Osteoblast (primary cell): Measurements from ENCODE around the gene C4B. TPM values are rescaled to one million over a fixed set of nuclear protein-coding genes. Genes with fewer than 3 reads are reported as not detected.
"Not testable (repeated sequence)": the region's sequence is repeated elsewhere in the genome, so short reads cannot be mapped to it uniquely, and the experiment has no call there.

Experiments used
- DNase-seq: peaks from one replicate; pipeline ENCODE4 v3.0.0; 2011; ENCODE audit warnings: low spot score, mixed read lengths; ENCODE audit not compliant: insufficient read length; ENCODE audit errors: missing footprints
- H2AFZ ChIP-seq: 2 replicates; pipeline ENCODE4 v1.6.0; 2011; ENCODE audit warnings: mild to moderate bottlenecking, low read length
- H3K27ac ChIP-seq: 2 replicates; pipeline ENCODE4 v1.5.1; 2011; ENCODE audit warnings: mild to moderate bottlenecking, low read depth, low read length, moderate library complexity
- H3K27me3 ChIP-seq: 2 replicates; pipeline ENCODE4 v1.6.0; 2012; ENCODE audit warnings: mild to moderate bottlenecking, control low read depth, inconsistent platforms, low read length, moderate library complexity; ENCODE audit not compliant: insufficient read depth
- H3K36me3 ChIP-seq: 2 replicates; pipeline ENCODE4 v1.5.1; 2011; ENCODE audit warnings: mild to moderate bottlenecking, low read length, control low read depth, moderate library complexity; ENCODE audit not compliant: insufficient read depth
- H3K4me1 ChIP-seq: 2 replicates; pipeline ENCODE4 v1.5.1; 2011; ENCODE audit warnings: mild to moderate bottlenecking, low read length, control low read depth, moderate library complexity; ENCODE audit not compliant: insufficient read depth
- H3K4me2 ChIP-seq: 2 replicates; pipeline ENCODE4 v1.6.0; 2011; ENCODE audit warnings: mild to moderate bottlenecking, low read length; ENCODE audit not compliant: insufficient read depth
- H3K4me3 ChIP-seq: fragments of 200-600 bp; sonication (generic); 3 replicates; pipeline ENCODE4 v1.5.1; 2012; ENCODE audit warnings: mild to moderate bottlenecking, low read length, inconsistent platforms; ENCODE audit not compliant: insufficient read depth
- H3K79me2 ChIP-seq: 2 replicates; pipeline ENCODE4 v1.6.0; 2012; ENCODE audit warnings: mild to moderate bottlenecking, low read length, control low read depth, inconsistent platforms; ENCODE audit not compliant: insufficient read depth
- H3K9me3 ChIP-seq: 2 replicates; pipeline ENCODE4 v1.5.1; 2011; ENCODE audit warnings: low read depth, low read length, control low read depth
- H4K20me1 ChIP-seq: 2 replicates; pipeline ENCODE4 v1.6.0; 2012; ENCODE audit warnings: mild to moderate bottlenecking, low read length, control low read depth; ENCODE audit not compliant: insufficient read depth
- CTCF ChIP-seq: IDR thresholded peaks from 2 replicates; pipeline ENCODE4 v1.5.1; 2011; ENCODE audit warnings: mild to moderate bottlenecking, low read depth, low read length, moderate library complexity; ENCODE audit errors: extremely low read depth
- total RNA-seq: library from RNA; depleted of rRNA; stranded (reverse); fragments of >200 nt; gene quantifications from 2 replicates; pipeline ENCODE4 v1.2.3, GENCODE V29; 2012

Gene C4B
- total RNA-seq, 1 donor: 6.5 TPM

DNA sequence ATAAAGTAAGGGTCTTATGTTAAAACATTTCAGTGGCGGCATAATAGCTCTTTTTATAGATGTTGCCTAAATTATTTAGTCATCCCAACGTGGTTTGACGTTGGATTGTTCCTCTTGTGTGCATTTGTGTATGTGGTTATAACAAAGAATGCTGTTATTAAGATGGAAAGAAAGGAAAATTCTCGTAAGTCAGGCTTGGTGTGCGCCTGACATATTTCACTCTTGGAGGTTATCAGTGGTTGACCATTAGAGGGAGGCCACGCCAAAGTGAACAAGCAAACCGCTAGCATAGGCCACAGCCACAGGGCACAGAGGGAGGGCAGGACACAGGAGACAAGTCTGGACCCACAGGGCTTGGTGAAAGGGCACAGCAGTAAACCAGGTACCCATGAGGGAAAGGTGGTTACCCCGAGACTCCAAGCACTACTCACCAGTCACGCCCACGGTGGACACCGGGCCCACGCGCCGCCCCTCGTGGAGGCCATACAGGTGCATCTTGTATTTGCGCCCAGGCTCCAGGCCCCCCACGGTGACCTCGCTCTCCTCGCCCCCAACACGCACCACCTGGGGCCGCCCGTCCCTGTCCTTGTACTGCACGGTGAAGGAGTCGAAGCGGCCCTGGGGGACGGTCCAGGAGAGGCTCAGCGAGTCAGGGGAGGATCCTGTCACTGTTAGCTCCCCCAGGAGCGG is 46.5 kb downstream of the C4B start:
- no peaks in the 10 kb centered on the region for H3K9me3 ChIP-seq
- no peak overlapping the region for H2AFZ ChIP-seq
- H3K27ac ChIP-seq: no peak overlapping the region
- no peak for DNase-seq
- H4K20me1 ChIP-seq: no peaks in the 10 kb centered on the region
- no peak for TF ChIP-seq CTCF
- H3K27me3 ChIP-seq: peaks cover 25% of the 10 kb centered on the region
- H3K4me1 ChIP-seq: peaks cover 9% of the 10 kb centered on the region
- H3K79me2 ChIP-seq: no peaks in the 10 kb centered on the region
- no peak overlapping the region for H3K4me3 ChIP-seq
- no peaks in the 10 kb centered on the region for H3K36me3 ChIP-seq
- no peak overlapping the region for H3K4me2 ChIP-seq

DNA sequence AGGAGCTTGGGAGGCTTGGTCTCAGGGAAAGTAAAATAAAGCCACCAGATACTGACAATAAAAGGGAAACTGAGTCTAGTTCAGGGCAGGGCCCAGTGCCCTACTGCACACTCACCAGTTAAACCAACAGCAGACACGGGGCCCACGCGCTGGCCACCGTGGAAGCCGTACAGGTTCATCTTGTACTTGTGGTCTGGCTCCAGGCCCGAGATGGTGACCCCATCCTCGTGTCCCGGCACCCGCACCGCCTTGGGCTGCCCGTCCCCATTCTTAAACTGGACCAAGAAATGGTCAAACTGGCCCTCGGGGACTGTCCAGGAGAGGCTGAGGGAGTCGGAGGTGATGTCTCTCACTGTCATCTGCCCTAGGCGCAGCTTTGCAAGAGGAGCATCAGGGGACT is 50.1 kb downstream of the C4B start:
- H3K79me2 ChIP-seq: no peaks in the 10 kb centered on the region
- H3K4me2 ChIP-seq: no peak overlapping the region
- no peaks in the 10 kb centered on the region for H4K20me1 ChIP-seq
- peaks cover 14% of the 10 kb centered on the region for H3K27me3 ChIP-seq
- no peak for TF ChIP-seq CTCF
- DNase-seq: no peak
- H3K4me3 ChIP-seq: no peak overlapping the region
- H2AFZ ChIP-seq: no peak overlapping the region
- H3K4me1 ChIP-seq: no peaks in the 10 kb centered on the region
- no peak overlapping the region for H3K27ac ChIP-seq
- no peaks in the 10 kb centered on the region for H3K36me3 ChIP-seq
- no peaks in the 10 kb centered on the region for H3K9me3 ChIP-seq

DNA sequence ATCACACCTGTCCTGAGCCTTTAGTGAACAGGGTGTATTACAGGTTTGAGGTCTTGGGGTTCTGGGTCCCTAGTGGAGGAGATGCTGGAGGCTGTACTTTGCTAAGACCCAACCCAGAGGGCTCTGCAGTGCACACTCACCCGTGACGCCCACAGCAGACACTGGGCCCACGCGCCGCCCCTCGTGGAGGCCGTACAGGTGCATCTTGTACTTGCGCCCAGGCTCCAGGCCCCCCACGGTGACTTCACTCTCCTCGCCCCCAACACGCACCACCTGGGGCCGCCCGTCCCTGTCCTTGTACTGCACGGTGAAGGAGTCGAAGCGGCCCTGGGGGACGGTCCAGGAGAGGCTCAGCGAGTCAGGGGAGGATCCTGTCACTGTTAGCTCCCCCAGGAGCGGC is 52.9 kb downstream of the C4B start:
- not testable (repeated sequence) for H3K4me3 ChIP-seq, DNase-seq, H3K9me3 ChIP-seq, H3K27ac ChIP-seq, H3K36me3 ChIP-seq, H4K20me1 ChIP-seq, H3K4me1 ChIP-seq, H2AFZ ChIP-seq, H3K4me2 ChIP-seq, H3K79me2 ChIP-seq
- H3K27me3 ChIP-seq: peaks cover 23% of the 10 kb centered on the region

DNA sequence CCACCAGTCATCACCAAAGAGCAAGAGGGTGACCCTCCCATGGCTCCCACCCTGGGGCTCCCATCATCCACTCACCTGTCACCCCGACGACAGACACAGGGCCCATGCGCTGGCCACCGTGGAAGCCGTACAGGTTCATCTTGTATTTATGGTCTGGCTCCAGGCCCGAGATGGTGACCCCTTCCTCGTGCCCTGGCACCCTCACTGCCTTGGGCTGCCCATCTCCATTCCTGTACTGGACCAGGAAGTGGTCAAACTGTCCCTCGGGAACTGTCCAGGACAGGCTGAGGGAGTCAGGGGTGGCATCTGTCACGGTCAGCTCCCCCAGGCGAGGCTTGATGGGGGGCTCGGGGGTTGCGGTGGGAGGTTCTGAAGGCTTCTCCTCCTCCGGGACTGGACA is 53.7 kb downstream of the C4B start:
- H3K79me2 ChIP-seq, H3K4me1 ChIP-seq, H3K9me3 ChIP-seq, H3K27ac ChIP-seq, DNase-seq, H3K36me3 ChIP-seq, H3K4me3 ChIP-seq, H3K4me2 ChIP-seq, H2AFZ ChIP-seq, H4K20me1 ChIP-seq: not testable (repeated sequence)
- H3K27me3 ChIP-seq: peaks cover 23% of the 10 kb centered on the region

DNA sequence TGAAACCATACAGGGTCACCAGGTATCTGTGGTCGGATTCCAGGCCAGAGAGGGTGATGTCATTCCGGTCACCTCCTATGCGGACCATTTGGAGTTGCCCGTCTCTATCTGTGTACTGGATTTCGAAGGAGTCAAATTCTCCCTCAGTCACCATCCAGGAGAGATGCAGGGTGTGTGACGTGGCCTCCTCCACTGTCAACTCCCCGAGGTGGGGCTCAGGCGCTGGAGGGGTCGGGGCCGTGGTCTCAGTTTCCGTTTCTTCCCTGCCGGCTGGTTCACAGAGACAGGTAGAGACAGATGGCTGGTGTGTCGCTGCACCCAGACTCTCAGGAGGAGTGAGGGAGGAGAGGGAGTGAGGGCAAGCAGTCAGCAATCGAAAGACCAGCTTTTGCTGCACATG is 54.3 kb downstream of the C4B start:
- peaks cover 23% of the 10 kb centered on the region for H3K27me3 ChIP-seq
- no peaks in the 10 kb centered on the region for H3K4me1 ChIP-seq

More for the DNA sequence above, 54.3 kb downstream of the C4B start:
- Histone ChIP-seq H3K4me2 (no peak overlapping the region), H3K4me3 (no peak overlapping the region), H2AFZ (no peak overlapping the region), H3K79me2 (no peaks in the 10 kb centered on the region), H3K9me3 (no peaks in the 10 kb centered on the region), H3K27ac (no peak overlapping the region), H3K36me3 (no peaks in the 10 kb centered on the region), H4K20me1 (no peaks in the 10 kb centered on the region)
- TF ChIP-seq CTCF: no peak
- no peak for DNase-seq
